ENCODE results near the gene RAB20. TPM values are rescaled to one million over a fixed set of nuclear protein-coding genes. Genes with fewer than 3 reads are reported as not detected.
A peak's percentile ranks its signal among the peaks of the same experiment; 100 is the strongest.

RAB20 gene
- total RNA-seq, 1 donor from 2014 or later, result 13.8 TPM

DNA sequence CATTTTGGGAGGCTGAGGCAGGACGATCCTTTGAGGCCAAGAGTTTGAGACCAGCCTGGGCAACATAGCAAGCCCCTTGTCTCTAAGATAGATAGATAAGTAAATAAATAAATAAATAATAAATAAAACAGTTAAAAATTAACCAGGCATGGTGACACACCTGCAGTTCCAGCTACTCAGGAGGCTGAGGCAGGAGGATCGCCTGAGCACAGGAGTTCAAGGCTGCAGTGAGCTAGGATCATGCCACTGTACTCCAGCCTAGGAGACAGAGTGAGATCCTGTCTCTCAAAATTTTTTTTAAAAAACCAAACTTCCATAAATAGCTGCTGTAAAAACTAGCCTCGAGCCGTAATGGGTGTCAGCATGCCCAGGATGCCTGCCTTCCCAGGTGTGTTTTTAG lies 39.5 kb upstream of the RAB20 start:
- Histone ChIP-seq H3K4me1 (no peaks in the 10 kb centered on the region), H3K36me3 (no peaks in the 10 kb centered on the region), H3K27me3 (ENCODE audit: low read depth) (no peaks in the 10 kb centered on the region), H3K9me3 (replicated peaks) (no peaks in the 10 kb centered on the region), H3K4me3 (no peak overlapping the region), H3K27ac (replicated peaks) (no peak overlapping the region)
- intact Hi-C loops (cut with micrococcal nuclease), result no loop called here
- TF ChIP-seq, protein P1, sequence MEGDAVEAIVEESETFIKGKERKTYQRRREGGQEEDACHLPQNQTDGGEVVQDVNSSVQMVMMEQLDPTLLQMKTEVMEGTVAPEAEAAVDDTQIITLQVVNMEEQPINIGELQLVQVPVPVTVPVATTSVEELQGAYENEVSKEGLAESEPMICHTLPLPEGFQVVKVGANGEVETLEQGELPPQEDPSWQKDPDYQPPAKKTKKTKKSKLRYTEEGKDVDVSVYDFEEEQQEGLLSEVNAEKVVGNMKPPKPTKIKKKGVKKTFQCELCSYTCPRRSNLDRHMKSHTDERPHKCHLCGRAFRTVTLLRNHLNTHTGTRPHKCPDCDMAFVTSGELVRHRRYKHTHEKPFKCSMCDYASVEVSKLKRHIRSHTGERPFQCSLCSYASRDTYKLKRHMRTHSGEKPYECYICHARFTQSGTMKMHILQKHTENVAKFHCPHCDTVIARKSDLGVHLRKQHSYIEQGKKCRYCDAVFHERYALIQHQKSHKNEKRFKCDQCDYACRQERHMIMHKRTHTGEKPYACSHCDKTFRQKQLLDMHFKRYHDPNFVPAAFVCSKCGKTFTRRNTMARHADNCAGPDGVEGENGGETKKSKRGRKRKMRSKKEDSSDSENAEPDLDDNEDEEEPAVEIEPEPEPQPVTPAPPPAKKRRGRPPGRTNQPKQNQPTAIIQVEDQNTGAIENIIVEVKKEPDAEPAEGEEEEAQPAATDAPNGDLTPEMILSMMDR (IDR thresholded peaks at IDR 0.05; ENCODE audit: borderline replicate concordance), result no peak
- DNase-seq, result no peak

DNA sequence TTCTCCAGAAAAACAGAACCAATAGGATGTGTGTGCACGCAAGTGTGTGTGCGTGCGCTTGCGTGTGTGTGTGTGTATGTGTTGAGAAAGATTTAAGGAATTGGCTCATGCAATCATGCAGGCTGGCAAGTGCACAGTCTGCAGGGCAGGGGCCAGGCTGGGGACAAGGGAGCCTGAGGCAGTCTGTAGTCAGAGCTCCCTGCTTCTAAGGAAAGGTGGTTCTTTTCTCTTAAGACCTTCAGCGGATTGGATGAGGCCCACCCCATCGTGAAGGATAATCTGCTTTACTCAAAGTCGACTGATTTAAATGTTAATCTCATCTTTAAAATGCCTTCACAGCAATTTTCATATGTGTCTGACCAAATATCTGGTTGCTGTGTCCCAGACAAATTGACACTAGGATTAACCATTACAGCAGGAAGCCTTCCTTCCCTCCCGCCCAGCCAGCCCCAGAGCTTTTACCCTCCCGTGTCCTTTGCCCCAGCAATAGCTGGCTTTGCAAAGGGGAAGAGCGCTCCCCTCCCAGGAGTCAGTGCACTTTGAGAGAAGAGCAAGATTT lies 38.8 kb upstream of the RAB20 start:
- TF ChIP-seq, protein P1 (IDR thresholded peaks at IDR 0.05; ENCODE audit: borderline replicate concordance), result no peak
- intact Hi-C loops (cut with micrococcal nuclease), result no loop called here
- H3K27me3 ChIP-seq (ENCODE audit: low read depth), result no peaks in the 10 kb centered on the region

GRCh38 chr13:110597041-110597689 lies 35.6 kb upstream of the RAB20 start:
- DNase-seq, result no peak
- TF ChIP-seq, protein P1 (IDR thresholded peaks at IDR 0.05; ENCODE audit: borderline replicate concordance), result no peak
- intact Hi-C loops (cut with micrococcal nuclease), result loop anchor here (10.0 kb wide), 1 partner anchor 458 kb away; no protein-coding TSS in a partner anchor
- Histone ChIP-seq H3K4me1 (no peaks in the 10 kb centered on the region), H3K4me3 (no peak overlapping the region), H3K9me3 (replicated peaks) (no peaks in the 10 kb centered on the region), H3K27ac (replicated peaks) (no peak overlapping the region), H3K27me3 (ENCODE audit: low read depth) (no peaks in the 10 kb centered on the region), H3K36me3 (no peaks in the 10 kb centered on the region)

More for the DNA sequence above, 38.8 kb upstream of the RAB20 start:
- DNase-seq, result no peak
- H3K9me3 ChIP-seq (replicated peaks), result no peaks in the 10 kb centered on the region
- H3K4me3 ChIP-seq, result no peak overlapping the region
- no peaks in the 10 kb centered on the region for H3K4me1 ChIP-seq
- H3K27ac ChIP-seq (replicated peaks), result no peak overlapping the region
- no peaks in the 10 kb centered on the region for H3K36me3 ChIP-seq

- Histone ChIP-seq H3K27ac (replicated peaks) (no peak overlapping the region), H3K27me3 (ENCODE audit: low read depth) (no peaks in the 10 kb centered on the region), H3K36me3 (no peaks in the 10 kb centered on the region), H3K9me3 (replicated peaks) (no peaks in the 10 kb centered on the region), H3K4me3 (no peak overlapping the region), H3K4me1 (no peaks in the 10 kb centered on the region)
- TF ChIP-seq, protein P1 (IDR thresholded peaks at IDR 0.05; ENCODE audit: borderline replicate concordance), result peak; percentile 79
- intact Hi-C loops (cut with micrococcal nuclease), result loop anchor here (5.0 to 10.0 kb wide), 2 partner anchors 224 to 461 kb away; no protein-coding TSS in a partner anchor
- no peak for DNase-seq
Observed at GRCh38 chr13:110593430-110594130, 32.1 kb upstream of the RAB20 start.

GRCh38 chr13:110592665-110593064 lies 31.1 kb upstream of the RAB20 start:
- intact Hi-C loops (cut with micrococcal nuclease), result loop anchor here (5.0 to 10.0 kb wide), 2 partner anchors 225 to 462 kb away; no protein-coding TSS in a partner anchor
- H3K4me3 ChIP-seq, result no peak overlapping the region
- TF ChIP-seq, protein P1 (IDR thresholded peaks at IDR 0.05; ENCODE audit: borderline replicate concordance), result no peak
- no peaks in the 10 kb centered on the region for H3K4me1 ChIP-seq
- no peak for DNase-seq
- no peaks in the 10 kb centered on the region for H3K36me3 ChIP-seq
- no peaks in the 10 kb centered on the region for H3K27me3 ChIP-seq (ENCODE audit: low read depth)
- no peak overlapping the region for H3K27ac ChIP-seq (replicated peaks)
- no peaks in the 10 kb centered on the region for H3K9me3 ChIP-seq (replicated peaks)

Measured in left ventricle myocardium inferior (tissue), 1 donor.